Stimulated activated CD8-positive, alpha-beta memory T cell treated with anti-CD3 and anti-CD28 coated beads, Interleukin-15, amount 100 ng/mL, for 1 hour (primary cell): ENCODE measurements around the gene SELENBP1.

Experiments
- DNase-seq: peaks from one replicate; pipeline ENCODE4 v3.0.0-alpha.2; 2020; ENCODE audit warnings: low read depth

Gene SELENBP1

GRCh38 chr1:151343587-151343986 is 28.9 kb downstream of the SELENBP1 start:
- DNase-seq: no peak

GRCh38 chr1:151342569-151342968 is 29.9 kb downstream of the SELENBP1 start:
- no peak for DNase-seq

- DNase-seq: no peak
Measured at GRCh38 chr1:151342021-151342420, 30.5 kb downstream of the SELENBP1 start.

- peak; percentile 10 for DNase-seq
Measured at GRCh38 chr1:151340870-151341754, 31.4 kb downstream of the SELENBP1 start.

- DNase-seq: no peak
Measured at GRCh38 chr1:151336556-151336955, 35.9 kb downstream of the SELENBP1 start.

- DNase-seq: no peak
Measured at GRCh38 chr1:151334822-151335221, 37.7 kb downstream of the SELENBP1 start.

- DNase-seq: no peak
Measured at GRCh38 chr1:151327903-151328674, 44.4 kb downstream of the SELENBP1 start.

- peak; percentile 77 for DNase-seq
Measured at GRCh38 chr1:151327223-151327902, 45.1 kb downstream of the SELENBP1 start, which contains the start of gene PI4KB. PI4KB (minus strand) TSS chr1:151327416; CDS start chr1:151316481, 10,935 bp downstream.

GRCh38 chr1:151326619-151327222 is 45.8 kb downstream of the SELENBP1 start:
- peak; percentile 22 for DNase-seq

GRCh38 chr1:151325646-151326429 is 46.7 kb downstream of the SELENBP1 start:
- DNase-seq: no peak

GRCh38 chr1:151325231-151325630 is 47.3 kb downstream of the SELENBP1 start:
- DNase-seq: no peak

- DNase-seq: no peak
Measured at GRCh38 chr1:151324390-151324930, 48.0 kb downstream of the SELENBP1 start.

GRCh38 chr1:151318975-151319374 is 53.5 kb downstream of the SELENBP1 start:
- DNase-seq: no peak

- DNase-seq: no peak
Measured at GRCh38 chr1:151315565-151316235, 56.8 kb downstream of the SELENBP1 start.
